GM23338 (cell line): ENCODE measurements around the gene FAM13A. TPM values are rescaled to one million over a fixed set of nuclear protein-coding genes. Genes with fewer than 3 reads are reported as not detected.

ENCODE experiments used
- ATAC-seq: fragments of 200-7000 bp; cut with Tn5 transposase; 3 replicates; pipeline ENCODE4 v1.9.1; 2020
- DNase-seq: peaks from one replicate; pipeline ENCODE4 v3.0.0-alpha.2; 2015; ENCODE audit warnings: low spot score
- H2AFZ ChIP-seq: fragments of 200-600 bp; sonication (generic); 2 replicates; pipeline ENCODE4 v1.8.0; 2016; ENCODE audit warnings: antibody characterized with exemption, mild to moderate bottlenecking, moderate library complexity
- H3F3A ChIP-seq: fragments of 200-600 bp; sonication (generic); replicated peaks from 2 replicates; pipeline ENCODE4 v1.8.0; 2017; ENCODE audit warnings: antibody characterized with exemption, mixed run types, low read depth
- H3K27ac ChIP-seq: fragments of 200-600 bp; sonication (generic); 2 replicates; pipeline ENCODE4 v1.6.1; 2016; ENCODE audit warnings: low read depth
- H3K27me3 ChIP-seq: fragments of 200-600 bp; sonication (generic); 2 replicates; pipeline ENCODE4 v1.8.0; 2016; ENCODE audit warnings: mild to moderate bottlenecking, mixed run types, moderate library complexity; ENCODE audit not compliant: insufficient read depth
- H3K36me3 ChIP-seq: fragments of 200-600 bp; sonication (generic); 2 replicates; pipeline ENCODE4 v1.8.0; 2016; ENCODE audit warnings: mild to moderate bottlenecking; ENCODE audit not compliant: insufficient read depth
- H3K4me1 ChIP-seq: fragments of 200-600 bp; sonication (generic); 2 replicates; pipeline ENCODE4 v1.8.0; 2016; ENCODE audit warnings: mild to moderate bottlenecking, moderate library complexity; ENCODE audit not compliant: insufficient read depth
- H3K4me2 ChIP-seq: fragments of 200-600 bp; sonication (generic); 2 replicates; pipeline ENCODE4 v1.7.1; 2017; ENCODE audit warnings: mixed run types
- H3K4me3 ChIP-seq: fragments of 200-600 bp; sonication (generic); 2 replicates; pipeline ENCODE4 v1.6.1; 2016; ENCODE audit warnings: mixed run types
- H3K79me2 ChIP-seq: fragments of 200-600 bp; sonication (generic); replicated peaks from 2 replicates; pipeline ENCODE4 v1.8.0; 2017; ENCODE audit warnings: mild to moderate bottlenecking; ENCODE audit not compliant: insufficient read depth
- H3K9me2 ChIP-seq: fragments of 200-600 bp; sonication (generic); 2 replicates; pipeline ENCODE4 v1.8.0; 2017; ENCODE audit not compliant: insufficient read depth
- H4K20me1 ChIP-seq: fragments of 200-600 bp; sonication (generic); replicated peaks from 2 replicates; pipeline ENCODE4 v1.8.0; 2017; ENCODE audit warnings: mild to moderate bottlenecking; ENCODE audit not compliant: insufficient read depth
- H3K27ac Mint-ChIP-seq: 2 replicates; pipeline ENCODE4 v1.8.0; 2020; ENCODE audit warnings: inconsistent platforms, mild to moderate bottlenecking, moderate library complexity, mixed read lengths
- H3K27me3 Mint-ChIP-seq: 3 replicates; pipeline ENCODE4 v1.8.0; 2022; ENCODE audit warnings: low read depth, mild to moderate bottlenecking, moderate library complexity, mixed read lengths, inconsistent platforms; ENCODE audit not compliant: insufficient read depth, poor library complexity
- H3K36me3 Mint-ChIP-seq: 3 replicates; pipeline ENCODE4 v1.8.0; 2021; ENCODE audit warnings: low read depth, mild to moderate bottlenecking, inconsistent platforms, moderate library complexity, mixed read lengths
- H3K4me1 Mint-ChIP-seq: 3 replicates; pipeline ENCODE4 v1.8.0; 2020; ENCODE audit warnings: mild to moderate bottlenecking, inconsistent platforms, mixed read lengths
- H3K4me3 Mint-ChIP-seq: 3 replicates; pipeline ENCODE4 v1.8.0; 2021; ENCODE audit warnings: moderate library complexity, mild to moderate bottlenecking, inconsistent platforms, mixed read lengths
- H3K9me3 Mint-ChIP-seq: 3 replicates; pipeline ENCODE4 v1.8.0; 2020; ENCODE audit warnings: moderate library complexity, mild to moderate bottlenecking, inconsistent platforms, mixed read lengths
- CREB1 ChIP-seq: fragments of 250-450 bp; sonication (Bioruptor Pico); IDR thresholded peaks from 2 replicates; pipeline ENCODE4 v1.5.0; 2020; ENCODE audit warnings: low read depth, mild to moderate bottlenecking, moderate library complexity
- CTCF ChIP-seq, 2 experiments: fragments of 200-600 bp in 1 of 2; sonication (generic) in 1 of 2; conservative IDR thresholded peaks; 2 replicates each; pipeline versions ENCODE4 v1.5.1 to v1.6.1; 2016 to 2017; ENCODE audit warnings: antibody characterized with exemption in 2 of 2, low read depth in 2 of 2, mild to moderate bottlenecking in 2 of 2, moderate library complexity in 1 of 2
- ETS1 ChIP-seq: IDR thresholded peaks from 2 replicates; pipeline ENCODE4 v1.6.1; 2016; ENCODE audit warnings: antibody characterized with exemption
- EZH2 ChIP-seq: fragments of 200-600 bp; sonication (generic); IDR thresholded peaks from one replicate; pipeline ENCODE4 v1.8.0; 2017; ENCODE audit warnings: antibody characterized with exemption, mild to moderate bottlenecking, low read depth; ENCODE audit not compliant: unreplicated experiment
- EZH2phosphoT487 ChIP-seq: fragments of 200-600 bp; sonication (generic); IDR thresholded peaks from one replicate; pipeline ENCODE4 v1.8.1; 2018; ENCODE audit warnings: antibody characterized with exemption; ENCODE audit not compliant: unreplicated experiment
- JUNB ChIP-seq: IDR thresholded peaks from one replicate; pipeline ENCODE4 v1.6.1; 2016; ENCODE audit warnings: antibody characterized with exemption; ENCODE audit not compliant: unreplicated experiment
- NANOG ChIP-seq: IDR thresholded peaks from 2 replicates; pipeline ENCODE4 v1.6.1; 2016; ENCODE audit warnings: antibody characterized with exemption, borderline replicate concordance
- POLR2AphosphoS5 ChIP-seq: IDR thresholded peaks from 2 replicates; pipeline ENCODE4 v1.6.1; 2016; ENCODE audit warnings: antibody characterized with exemption, low read depth
- STAT1 ChIP-seq: IDR thresholded peaks from one replicate; pipeline ENCODE4 v1.6.1; 2016; ENCODE audit warnings: antibody characterized with exemption; ENCODE audit not compliant: unreplicated experiment
- ZNF114 ChIP-seq: fragments of 250-450 bp; sonication (Bioruptor Pico); IDR thresholded peaks from 2 replicates; pipeline ENCODE4 v1.5.0; 2020; ENCODE audit warnings: mild to moderate bottlenecking, moderate library complexity
- ZNF331 ChIP-seq: fragments of 250-450 bp; sonication (Bioruptor Pico); IDR thresholded peaks from 2 replicates; pipeline ENCODE4 v1.5.0; 2020; ENCODE audit warnings: low read depth, mild to moderate bottlenecking, moderate library complexity
- ZNF462 ChIP-seq: fragments of 250-450 bp; sonication (Bioruptor Pico); IDR thresholded peaks from 2 replicates; pipeline ENCODE4 v1.5.0; 2020; ENCODE audit warnings: mild to moderate bottlenecking, moderate library complexity
- polyA plus RNA-seq: library from polyadenylated mRNA; unstranded; fragments of >200 nt; fragmentation: Nextera tagmentation; extraction: Ambion mirVana; gene quantifications from 2 replicates; pipeline ENCODE4 v1.2.1, GENCODE V29; 2016
- total RNA-seq: library from RNA; depleted of rRNA; stranded (reverse); fragments of >200 nt; shearing (Covaris generic); gene quantifications from 2 replicates; pipeline ENCODE4 v1.2.3, GENCODE V29; 2014
- TF ChIP-seq, protein P1 (sequence below): IDR thresholded peaks from one replicate; pipeline ENCODE4 v1.6.1; 2018; ENCODE audit warnings: antibody characterized with exemption; ENCODE audit not compliant: unreplicated experiment

Gene FAM13A
- total and polyA plus RNA-seq, 2 experiments from 2014 or later = 13.9 to 28.4 TPM

DNA sequence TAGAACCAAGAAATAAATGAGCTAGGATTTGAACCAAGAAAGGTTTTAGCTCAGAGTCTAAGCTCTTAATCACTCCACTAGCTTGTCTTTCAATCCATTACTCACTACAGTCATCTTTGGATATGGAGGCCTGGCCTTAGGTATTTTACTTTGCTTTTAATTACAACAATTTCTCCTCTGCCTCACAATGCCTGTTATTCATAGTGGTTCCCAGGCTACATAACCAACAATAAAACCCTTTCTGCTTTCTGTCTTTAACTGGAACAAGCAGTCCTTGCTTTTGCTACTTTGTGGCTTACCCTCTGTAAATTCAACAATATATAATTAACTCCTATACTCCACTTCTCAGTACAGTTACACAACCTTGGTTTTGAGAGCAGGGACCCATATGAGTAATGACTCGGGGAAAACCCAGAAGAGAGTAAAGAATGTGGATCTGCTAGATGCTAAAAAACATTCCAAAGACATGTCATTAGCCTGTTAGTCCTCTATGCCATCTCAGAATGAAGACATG lies 264.7 kb downstream of the FAM13A start:
- H3K36me3 Mint-ChIP-seq = no peaks in the 10 kb centered on the region
- TF ChIP-seq NANOG (no peak), POLR2AphosphoS5 (no peak), CREB1 (CRISPR knock-in tag) (no peak), EZH2phosphoT487 (no peak), CTCF (conservative IDR thresholded peaks at IDR 0.05; ENCODE audit: low read depth in 2 of 2) (no peak), ZNF462 (CRISPR knock-in tag) (no peak), JUNB (no peak), ZNF114 (CRISPR knock-in tag) (no peak), ZNF331 (CRISPR knock-in tag) (no peak), ETS1 (no peak), STAT1 (no peak), EZH2 (no peak)
- TF ChIP-seq, protein P1, sequence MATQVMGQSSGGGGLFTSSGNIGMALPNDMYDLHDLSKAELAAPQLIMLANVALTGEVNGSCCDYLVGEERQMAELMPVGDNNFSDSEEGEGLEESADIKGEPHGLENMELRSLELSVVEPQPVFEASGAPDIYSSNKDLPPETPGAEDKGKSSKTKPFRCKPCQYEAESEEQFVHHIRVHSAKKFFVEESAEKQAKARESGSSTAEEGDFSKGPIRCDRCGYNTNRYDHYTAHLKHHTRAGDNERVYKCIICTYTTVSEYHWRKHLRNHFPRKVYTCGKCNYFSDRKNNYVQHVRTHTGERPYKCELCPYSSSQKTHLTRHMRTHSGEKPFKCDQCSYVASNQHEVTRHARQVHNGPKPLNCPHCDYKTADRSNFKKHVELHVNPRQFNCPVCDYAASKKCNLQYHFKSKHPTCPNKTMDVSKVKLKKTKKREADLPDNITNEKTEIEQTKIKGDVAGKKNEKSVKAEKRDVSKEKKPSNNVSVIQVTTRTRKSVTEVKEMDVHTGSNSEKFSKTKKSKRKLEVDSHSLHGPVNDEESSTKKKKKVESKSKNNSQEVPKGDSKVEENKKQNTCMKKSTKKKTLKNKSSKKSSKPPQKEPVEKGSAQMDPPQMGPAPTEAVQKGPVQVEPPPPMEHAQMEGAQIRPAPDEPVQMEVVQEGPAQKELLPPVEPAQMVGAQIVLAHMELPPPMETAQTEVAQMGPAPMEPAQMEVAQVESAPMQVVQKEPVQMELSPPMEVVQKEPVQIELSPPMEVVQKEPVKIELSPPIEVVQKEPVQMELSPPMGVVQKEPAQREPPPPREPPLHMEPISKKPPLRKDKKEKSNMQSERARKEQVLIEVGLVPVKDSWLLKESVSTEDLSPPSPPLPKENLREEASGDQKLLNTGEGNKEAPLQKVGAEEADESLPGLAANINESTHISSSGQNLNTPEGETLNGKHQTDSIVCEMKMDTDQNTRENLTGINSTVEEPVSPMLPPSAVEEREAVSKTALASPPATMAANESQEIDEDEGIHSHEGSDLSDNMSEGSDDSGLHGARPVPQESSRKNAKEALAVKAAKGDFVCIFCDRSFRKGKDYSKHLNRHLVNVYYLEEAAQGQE = no peak
- no peak overlapping the region for H3K4me3 ChIP-seq
- H3K27ac ChIP-seq = peak overlapping the region; percentile 55
- H3K36me3 ChIP-seq = no peaks in the 10 kb centered on the region
- no peaks in the 10 kb centered on the region for H3K79me2 ChIP-seq
- no peak overlapping the region for H2AFZ ChIP-seq
- peaks cover 28% of the 10 kb centered on the region for H3K4me1 ChIP-seq
- peaks cover 25% of the 10 kb centered on the region for H3K4me1 Mint-ChIP-seq
- H3K27me3 ChIP-seq = no peaks in the 10 kb centered on the region
- no peaks in the 10 kb centered on the region for H3K9me2 ChIP-seq
- DNase-seq (peak; percentile 38), ATAC-seq (peak; percentile 67)
- no peaks in the 10 kb centered on the region for H3K27me3 Mint-ChIP-seq
- H3K4me2 ChIP-seq = peak overlapping the region; percentile 2
- H3K4me3 Mint-ChIP-seq = no peak overlapping the region
- no peaks in the 10 kb centered on the region for H4K20me1 ChIP-seq
- H3K27ac Mint-ChIP-seq = peak overlapping the region; percentile 97
- H3F3A ChIP-seq = no peaks in the 10 kb centered on the region
- H3K9me3 Mint-ChIP-seq = no peaks in the 10 kb centered on the region
